ENCODE results near the gene TCEAL1.
"Not testable (repeated sequence)": the region's sequence is repeated elsewhere in the genome, so short reads cannot be mapped to it uniquely, and the experiment has no call there.

Gene TCEAL1

GRCh38 chrX:103628386-103629317 lies at the start of gene TCEAL1:
Gene TCEAL1 (plus strand): TSS chrX:103628975. CDS start chrX:103629917, 942 bp downstream.
- no peak for DNase-seq (ENCODE audit: low read depth)
- H3K4me3 ChIP-seq (ENCODE audit: low read depth, low read length), result peak within 1 kb of the TSS; percentile 66
- TF ChIP-seq CTCF (IDR thresholded peaks at IDR 0.05; ENCODE audit: low read depth, low read length, missing control alignments), result no peak

GRCh38 chrX:103584596-103584995 lies 44.2 kb upstream of the TCEAL1 start:
- TF ChIP-seq CTCF (IDR thresholded peaks at IDR 0.05; ENCODE audit: low read depth, low read length, missing control alignments), result no peak
- no peak overlapping the region for H3K4me3 ChIP-seq (ENCODE audit: low read depth, low read length)
- no peak for DNase-seq (ENCODE audit: low read depth)

- peak within 1 kb of the TSS; percentile 87 for H3K4me3 ChIP-seq (ENCODE audit: low read depth, low read length)
- TF ChIP-seq CTCF (IDR thresholded peaks at IDR 0.05; ENCODE audit: low read depth, low read length, missing control alignments), result no peak
- DNase-seq (ENCODE audit: low read depth), result no peak
Measured at GRCh38 chrX:103585411-103586313, 43.1 kb upstream of the TCEAL1 start, which contains the start of gene TCEAL4. Gene TCEAL4 (plus strand): TSS chrX:103585515. CDS start chrX:103586676, 1,161 bp downstream.

GRCh38 chrX:103586314-103586646 lies 42.5 kb upstream of the TCEAL1 start:
- TF ChIP-seq CTCF (IDR thresholded peaks at IDR 0.05; ENCODE audit: low read depth, low read length, missing control alignments), result no peak
- peak overlapping the region; percentile 87 for H3K4me3 ChIP-seq (ENCODE audit: low read depth, low read length)
- DNase-seq (ENCODE audit: low read depth), result no peak

- no peak for DNase-seq (ENCODE audit: low read depth)
- H3K4me3 ChIP-seq (ENCODE audit: low read depth, low read length), result peak overlapping the region; percentile 87; the same call in 1 of the 2 replicates
Measured at GRCh38 chrX:103586659-103587058, 42.1 kb upstream of the TCEAL1 start.

GRCh38 chrX:103592295-103592694 lies 36.5 kb upstream of the TCEAL1 start:
- H3K4me3 ChIP-seq (ENCODE audit: low read depth, low read length); DNase-seq (ENCODE audit: low read depth): not testable (repeated sequence)

More at GRCh38 chrX:103586659-103587058, 42.1 kb upstream of the TCEAL1 start:
- TF ChIP-seq CTCF (IDR thresholded peaks at IDR 0.05; ENCODE audit: low read depth, low read length, missing control alignments), result no peak

GRCh38 chrX:103595202-103595601 lies 33.6 kb upstream of the TCEAL1 start:
- not testable (repeated sequence) for DNase-seq (ENCODE audit: low read depth); H3K4me3 ChIP-seq (ENCODE audit: low read depth, low read length)
